ENCODE data around the gene PLEK2.

PLEK2 gene

DNA sequence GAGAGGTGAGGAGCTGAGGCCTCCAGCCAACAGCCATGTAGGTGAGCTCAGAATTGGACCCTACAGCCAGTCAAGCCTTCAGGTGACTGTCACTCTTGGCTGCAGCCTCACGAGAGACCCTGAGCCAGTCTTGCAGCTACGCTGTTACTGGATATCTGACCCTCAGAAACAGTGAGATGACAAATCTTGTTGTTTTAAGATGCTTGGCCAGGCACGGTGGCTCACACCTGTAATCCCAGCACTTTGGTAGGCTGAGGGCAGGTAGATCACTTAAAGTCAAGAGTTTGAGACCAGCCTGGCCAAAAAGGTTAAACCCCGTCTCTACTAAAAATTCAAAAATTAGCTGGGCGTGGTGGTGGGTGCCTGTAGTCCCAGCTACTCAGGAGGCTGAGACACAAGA lies 6.2 kb downstream of the PLEK2 start:
- no peak overlapping the region for H3K4me3 ChIP-seq (ENCODE audit: low read length)
- DNase-seq (ENCODE audit: low read depth), result no peak
- TF ChIP-seq, protein P1, sequence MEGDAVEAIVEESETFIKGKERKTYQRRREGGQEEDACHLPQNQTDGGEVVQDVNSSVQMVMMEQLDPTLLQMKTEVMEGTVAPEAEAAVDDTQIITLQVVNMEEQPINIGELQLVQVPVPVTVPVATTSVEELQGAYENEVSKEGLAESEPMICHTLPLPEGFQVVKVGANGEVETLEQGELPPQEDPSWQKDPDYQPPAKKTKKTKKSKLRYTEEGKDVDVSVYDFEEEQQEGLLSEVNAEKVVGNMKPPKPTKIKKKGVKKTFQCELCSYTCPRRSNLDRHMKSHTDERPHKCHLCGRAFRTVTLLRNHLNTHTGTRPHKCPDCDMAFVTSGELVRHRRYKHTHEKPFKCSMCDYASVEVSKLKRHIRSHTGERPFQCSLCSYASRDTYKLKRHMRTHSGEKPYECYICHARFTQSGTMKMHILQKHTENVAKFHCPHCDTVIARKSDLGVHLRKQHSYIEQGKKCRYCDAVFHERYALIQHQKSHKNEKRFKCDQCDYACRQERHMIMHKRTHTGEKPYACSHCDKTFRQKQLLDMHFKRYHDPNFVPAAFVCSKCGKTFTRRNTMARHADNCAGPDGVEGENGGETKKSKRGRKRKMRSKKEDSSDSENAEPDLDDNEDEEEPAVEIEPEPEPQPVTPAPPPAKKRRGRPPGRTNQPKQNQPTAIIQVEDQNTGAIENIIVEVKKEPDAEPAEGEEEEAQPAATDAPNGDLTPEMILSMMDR (IDR thresholded peaks at IDR 0.05; ENCODE audit: insufficient read depth, low read depth, low read length, missing control alignments), result no peak

DNA sequence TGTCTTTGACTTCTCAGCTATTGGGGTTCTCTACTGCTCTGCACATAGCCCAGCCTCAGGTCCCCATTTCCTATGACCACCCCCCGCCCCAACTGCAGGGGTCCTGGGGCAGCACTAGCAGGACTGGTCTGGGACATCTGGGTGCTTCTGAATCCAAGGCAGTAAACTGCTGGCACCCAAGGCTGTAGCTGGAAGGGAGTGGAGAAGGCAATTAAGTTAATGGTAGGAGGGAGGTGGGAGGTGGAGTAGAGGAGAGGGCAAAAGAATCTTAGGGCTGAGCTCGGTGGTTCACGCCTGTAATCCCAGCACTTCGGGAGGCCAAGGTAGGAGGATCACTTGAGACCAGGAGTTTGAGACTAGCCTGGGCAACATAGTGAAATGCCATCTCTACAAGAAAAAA lies 11.5 kb downstream of the PLEK2 start:
- DNase-seq (ENCODE audit: low read depth), result no peak
- no peak overlapping the region for H3K4me3 ChIP-seq (ENCODE audit: low read length)
- TF ChIP-seq, protein P1 (IDR thresholded peaks at IDR 0.05; ENCODE audit: insufficient read depth, low read depth, low read length, missing control alignments), result no peak

DNA sequence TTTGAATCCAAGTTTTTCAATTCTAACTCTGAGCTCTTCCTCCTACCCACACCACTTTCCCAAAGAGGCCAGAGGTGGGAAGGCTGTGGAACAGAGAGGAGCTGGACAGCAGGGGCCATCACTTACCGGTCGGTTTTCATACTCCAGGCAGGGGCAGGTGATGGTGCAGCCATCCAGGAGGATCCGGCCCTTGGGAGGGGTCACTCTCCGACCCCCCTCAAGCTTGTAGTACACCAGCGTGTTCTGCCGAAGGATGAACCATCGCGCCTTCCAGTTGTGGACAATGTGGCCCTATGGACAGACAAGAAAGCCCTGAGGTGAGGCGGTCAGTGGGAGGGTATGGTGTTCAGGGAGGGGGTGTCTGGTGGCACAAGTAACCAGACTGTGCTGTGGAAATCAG lies 14.4 kb downstream of the PLEK2 start:
- TF ChIP-seq, protein P1 (IDR thresholded peaks at IDR 0.05; ENCODE audit: insufficient read depth, low read depth, low read length, missing control alignments), result no peak
- H3K4me3 ChIP-seq (ENCODE audit: low read length), result no peak overlapping the region
- no peak for DNase-seq (ENCODE audit: low read depth)

DNA sequence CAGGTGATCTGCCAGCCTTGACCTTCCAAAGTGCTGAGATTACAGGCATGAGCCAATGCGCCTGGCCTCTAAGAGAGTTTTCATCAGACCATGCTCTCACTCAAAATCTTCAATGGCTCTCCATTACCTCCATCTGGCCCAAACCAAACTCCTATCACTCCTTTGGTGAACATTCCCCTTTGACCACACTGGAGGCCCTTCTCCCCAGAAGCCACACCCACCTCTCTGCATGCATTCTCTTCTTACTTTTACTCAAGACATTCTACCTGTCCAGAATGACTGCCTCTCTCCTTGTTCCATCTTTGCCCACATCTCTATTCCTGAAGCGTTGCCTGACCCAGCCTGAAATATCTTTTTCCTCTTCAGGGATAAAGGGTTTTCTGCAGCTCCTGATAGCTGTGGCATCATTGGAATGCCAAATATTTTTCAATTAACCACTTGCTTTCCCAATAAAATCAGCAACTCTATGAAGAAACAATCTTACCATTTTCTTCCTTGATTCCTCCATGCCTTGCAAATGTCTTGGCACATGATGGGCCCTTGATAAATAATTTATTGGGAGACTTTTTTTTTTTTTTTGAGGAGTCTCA lies 15.5 kb downstream of the PLEK2 start:
- no peak for DNase-seq (ENCODE audit: low read depth)
- TF ChIP-seq, protein P1 (IDR thresholded peaks at IDR 0.05; ENCODE audit: insufficient read depth, low read depth, low read length, missing control alignments), result no peak
- no peak overlapping the region for H3K4me3 ChIP-seq (ENCODE audit: low read length)

DNA sequence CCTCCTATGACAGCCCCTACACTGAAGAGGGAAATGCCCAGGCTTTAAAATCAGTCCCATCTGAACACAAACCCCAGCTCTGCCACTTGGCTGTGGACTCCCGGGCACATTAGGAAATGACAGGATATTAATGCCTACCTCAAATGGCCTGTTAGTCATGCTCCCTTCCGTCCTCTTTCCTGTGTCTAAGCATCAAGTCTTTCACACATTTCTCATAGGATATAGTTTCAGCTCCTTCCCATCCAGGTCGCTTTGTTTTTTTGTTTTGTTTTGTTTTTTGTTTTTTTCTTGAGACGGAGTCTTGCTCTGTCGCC lies 16.1 kb downstream of the PLEK2 start:
- TF ChIP-seq, protein P1 (IDR thresholded peaks at IDR 0.05; ENCODE audit: insufficient read depth, low read depth, low read length, missing control alignments), result no peak
- no peak for DNase-seq (ENCODE audit: low read depth)
- H3K4me3 ChIP-seq (ENCODE audit: low read length), result no peak overlapping the region

DNA sequence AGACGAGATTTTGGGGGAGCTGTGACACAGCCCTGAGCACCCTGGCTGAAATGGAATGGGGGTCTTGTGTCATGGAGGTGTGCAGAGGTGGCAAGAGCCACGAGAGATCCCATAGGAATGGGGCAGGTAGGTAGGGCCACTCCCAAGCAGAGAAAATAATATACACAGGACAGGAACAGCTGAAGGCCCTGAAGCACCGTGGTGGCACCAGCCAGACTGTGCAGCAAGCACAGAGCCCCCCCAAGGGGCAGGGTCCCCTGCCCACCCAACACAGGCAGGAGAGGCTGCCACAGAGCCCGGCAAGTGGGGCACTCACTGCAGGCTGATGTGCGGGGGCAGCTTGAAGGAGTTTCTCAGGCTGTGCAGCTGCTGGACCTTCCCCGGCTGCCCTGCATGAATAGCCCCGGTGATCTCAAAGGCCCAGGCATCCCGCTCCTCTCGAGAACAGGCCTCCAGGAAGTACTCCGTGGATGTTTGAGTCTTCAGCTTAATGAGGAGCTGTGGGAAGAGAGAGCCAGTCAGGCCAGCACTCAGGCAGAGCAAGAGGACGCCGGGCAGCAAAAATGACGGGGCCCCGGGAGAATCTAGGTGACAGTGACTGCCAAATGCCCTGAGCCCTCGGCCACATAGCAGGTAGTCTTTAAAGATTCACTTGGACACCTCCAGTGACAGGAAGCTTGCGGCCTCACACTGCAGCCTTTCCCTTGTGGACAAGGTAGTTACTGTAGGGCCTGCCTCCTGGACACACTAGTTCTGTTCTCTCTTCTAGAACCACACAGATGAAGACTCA lies 16.7 kb downstream of the PLEK2 start:
- no peak overlapping the region for H3K4me3 ChIP-seq (ENCODE audit: low read length)
- TF ChIP-seq, protein P1 (IDR thresholded peaks at IDR 0.05; ENCODE audit: insufficient read depth, low read depth, low read length, missing control alignments), result no peak
- no peak for DNase-seq (ENCODE audit: low read depth)

DNA sequence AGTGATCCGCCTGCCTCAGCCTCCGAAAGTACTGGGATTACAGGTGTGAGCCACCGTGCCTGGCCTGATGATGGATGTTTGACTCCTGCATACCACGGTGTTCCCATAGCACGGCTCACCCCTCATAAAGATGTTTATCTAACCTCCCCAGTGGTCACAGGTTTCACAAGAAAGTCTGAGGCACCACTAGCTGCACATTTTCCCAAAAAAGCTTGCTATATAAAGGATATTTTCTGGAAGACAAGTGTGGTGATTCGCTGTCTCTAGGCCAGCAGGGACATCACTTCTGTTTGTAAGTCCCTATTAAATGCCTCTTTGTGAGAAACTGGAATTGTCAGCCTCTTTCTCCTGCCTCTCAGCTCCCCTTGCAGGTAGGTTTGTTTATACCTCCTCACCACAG lies 18.3 kb downstream of the PLEK2 start:
- no peak overlapping the region for H3K4me3 ChIP-seq (ENCODE audit: low read length)
- TF ChIP-seq, protein P1 (IDR thresholded peaks at IDR 0.05; ENCODE audit: insufficient read depth, low read depth, low read length, missing control alignments), result no peak
- no peak for DNase-seq (ENCODE audit: low read depth)
